OCI-LY7 (cell line): ENCODE measurements around the gene CEP89. TPM values are rescaled to one million over a fixed set of nuclear protein-coding genes. Genes with fewer than 3 reads are reported as not detected.
"Not testable (repeated sequence)": the region's sequence is repeated elsewhere in the genome, so short reads cannot be mapped to it uniquely, and the experiment has no call there.

Source experiments
- BruUV-seq: library from RNA; stranded (reverse); fragments of 400-500 nt; replicated peaks from 2 replicates; lab custom pipeline; 2021; lab: Mats Ljungman, UMichigan
- CTCF ChIA-PET: fragments of 300-600 bp; sonication (Branson Sonifier 250); formaldehyde crosslinking; loops from one replicate; lab custom pipeline; 2022; ENCODE audit warnings: antibody characterized with exemption; ENCODE audit not compliant: unreplicated experiment; lab: Charles Lee
- POLR2A ChIA-PET: fragments of 300-600 bp; sonication (Branson Sonifier 250); formaldehyde crosslinking; loops from one replicate; lab custom pipeline; 2022; ENCODE audit warnings: antibody characterized with exemption; lab: Charles Lee
- DNase-seq: peaks from one replicate; pipeline ENCODE4 v3.0.0-alpha.2; 2015; ENCODE audit warnings: low spot score
- H2AFZ ChIP-seq: fragments of 200-600 bp; sonication (generic), shearing (Covaris generic); 2 replicates; pipeline ENCODE4 v1.6.1; 2014; ENCODE audit warnings: mild to moderate bottlenecking, antibody characterized with exemption, low read length, moderate library complexity
- H3K27ac ChIP-seq: fragments of 200-600 bp; sonication (generic); 2 replicates; pipeline ENCODE4 v1.5.1; 2014; ENCODE audit warnings: mixed run types, low read depth, mild to moderate bottlenecking, moderate library complexity, low read length, inconsistent platforms; ENCODE audit not compliant: poor library complexity, severe bottlenecking
- H3K36me3 ChIP-seq: fragments of 200-600 bp; sonication (generic); 2 replicates; pipeline ENCODE4 v1.6.1; 2014; ENCODE audit warnings: mild to moderate bottlenecking, antibody characterized with exemption, low read length, moderate library complexity, mixed read lengths; ENCODE audit not compliant: insufficient read depth
- H3K4me1 ChIP-seq: fragments of 200-600 bp; sonication (generic); 2 replicates; pipeline ENCODE4 v1.5.1; 2014; ENCODE audit warnings: mild to moderate bottlenecking, low read length; ENCODE audit not compliant: insufficient read depth, poor library complexity, severe bottlenecking
- H3K4me2 ChIP-seq: fragments of 200-600 bp; sonication (generic); 2 replicates; pipeline ENCODE4 v1.6.1; 2014; ENCODE audit warnings: mild to moderate bottlenecking, low read length
- H3K4me3 ChIP-seq: fragments of 200-600 bp; sonication (generic); 2 replicates; pipeline ENCODE4 v1.5.1; 2014; ENCODE audit warnings: mild to moderate bottlenecking, low read depth, low read length; ENCODE audit not compliant: poor library complexity, severe bottlenecking
- H3K79me2 ChIP-seq: fragments of 200-600 bp; sonication (generic); 2 replicates; pipeline ENCODE4 v1.6.1; 2016; ENCODE audit warnings: low read depth, mild to moderate bottlenecking, low read length, moderate library complexity, mixed read lengths; ENCODE audit not compliant: insufficient read depth
- H3K9me2 ChIP-seq: fragments of 200-600 bp; sonication (generic); 2 replicates; pipeline ENCODE4 v1.6.1; 2016; ENCODE audit warnings: mild to moderate bottlenecking, low read length, mixed read lengths; ENCODE audit not compliant: insufficient read depth
- H3K9me3 ChIP-seq: fragments of 200-600 bp; sonication (generic); 2 replicates; pipeline ENCODE4 v1.6.1; 2014; ENCODE audit warnings: mild to moderate bottlenecking, mixed run types, low read length, mixed read lengths
- H4K20me1 ChIP-seq: fragments of 200-600 bp; sonication (generic); 2 replicates; pipeline ENCODE4 v1.6.1; 2014; ENCODE audit warnings: mild to moderate bottlenecking, antibody characterized with exemption, low read length, moderate library complexity, mixed read lengths; ENCODE audit not compliant: insufficient read depth
- CTCF ChIP-seq: fragments of 200-600 bp; sonication (generic); conservative IDR thresholded peaks from 2 replicates; pipeline ENCODE4 v1.5.1; 2014; ENCODE audit warnings: mild to moderate bottlenecking, antibody characterized with exemption, low read length, moderate library complexity, mixed read lengths
- EZH2phosphoT487 ChIP-seq: fragments of 200-600 bp; sonication (generic); IDR thresholded peaks from 2 replicates; pipeline ENCODE4 v1.6.1; 2018; ENCODE audit warnings: low read depth, borderline replicate concordance, mild to moderate bottlenecking, mixed run types, antibody characterized with exemption, low read length, moderate library complexity, mixed read lengths
- intact Hi-C: fragments of 100-400 bp; cut with micrococcal nuclease; formaldehyde crosslinking; loops from one replicate; pipeline ENCODE4 v1.10.0; 2022; ENCODE audit not compliant: unreplicated experiment
- total RNA-seq, 2 experiments: library from RNA; depleted of rRNA in 1 of 2; stranded (reverse); fragments of >200 nt in 1 of 2; shearing (Covaris generic) in 1 of 2; gene quantifications; 2 replicates each; pipeline ENCODE4 v1.2.3, GENCODE V29; 2014 to 2022

The CEP89 gene
- total RNA-seq, 2 experiments from 2014 or later, result 15.8 to 20.6 TPM

GRCh38 chr19:32886241-32886640, 85.5 kb downstream of the CEP89 start:
- no TSS peak for BruUV-seq
- intact Hi-C loops, result no loop called here
- no peak for DNase-seq
- Histone ChIP-seq H3K9me3 (0 out of 2 replicates have a peak, but pooled peaks cover 2% of the 10 kb centered on the region), H3K4me3 (no peak overlapping the region), H4K20me1 (no peaks in the 10 kb centered on the region), H3K4me2 (no peak overlapping the region), H3K36me3 (no peaks in the 10 kb centered on the region), H2AFZ (no peak overlapping the region), H3K27ac (no peak overlapping the region), H3K4me1 (no peaks in the 10 kb centered on the region), H3K9me2 (no peaks in the 10 kb centered on the region), H3K79me2 (no peaks in the 10 kb centered on the region)
- ChIA-PET POLR2A (interaction anchor here (0.7 kb wide), 1 partner anchor 24 kb away, joined by 3 read pairs; no protein-coding TSS in a partner anchor), CTCF (no interaction called here)
- TF ChIP-seq EZH2phosphoT487, result no peak
- TF ChIP-seq CTCF, result no peak

GRCh38 chr19:32885255-32885654, 86.5 kb downstream of the CEP89 start:
- intact Hi-C loops, result not testable (repeated sequence)

GRCh38 chr19:32881766-32882165, 90.0 kb downstream of the CEP89 start:
- DNase-seq, result no peak
- H3K9me2 ChIP-seq, result no peaks in the 10 kb centered on the region
- ChIA-PET CTCF (no interaction called here), POLR2A (no interaction called here)
- no peak overlapping the region for H3K4me2 ChIP-seq
- no peak overlapping the region for H2AFZ ChIP-seq
- H3K4me1 ChIP-seq, result no peaks in the 10 kb centered on the region
- H3K9me3 ChIP-seq, result no peaks in the 10 kb centered on the region
- TF ChIP-seq EZH2phosphoT487, result no peak
- TF ChIP-seq CTCF, result no peak
- no peak overlapping the region for H3K27ac ChIP-seq
- intact Hi-C loops, result no loop called here
- H3K36me3 ChIP-seq, result no peaks in the 10 kb centered on the region
- no peaks in the 10 kb centered on the region for H4K20me1 ChIP-seq
- no peak overlapping the region for H3K4me3 ChIP-seq
- no peaks in the 10 kb centered on the region for H3K79me2 ChIP-seq
- no TSS peak for BruUV-seq

More at GRCh38 chr19:32885255-32885654, 86.5 kb downstream of the CEP89 start:
- BruUV-seq, POLR2A ChIA-PET, H4K20me1 ChIP-seq, H3K36me3 ChIP-seq, DNase-seq, CTCF ChIA-PET, H3K4me2 ChIP-seq, H3K4me3 ChIP-seq, H3K79me2 ChIP-seq, H3K9me2 ChIP-seq, H3K9me3 ChIP-seq, H2AFZ ChIP-seq, H3K4me1 ChIP-seq, H3K27ac ChIP-seq: not testable (repeated sequence)
